ENCODE results near the gene TUBB4A.

DNA sequence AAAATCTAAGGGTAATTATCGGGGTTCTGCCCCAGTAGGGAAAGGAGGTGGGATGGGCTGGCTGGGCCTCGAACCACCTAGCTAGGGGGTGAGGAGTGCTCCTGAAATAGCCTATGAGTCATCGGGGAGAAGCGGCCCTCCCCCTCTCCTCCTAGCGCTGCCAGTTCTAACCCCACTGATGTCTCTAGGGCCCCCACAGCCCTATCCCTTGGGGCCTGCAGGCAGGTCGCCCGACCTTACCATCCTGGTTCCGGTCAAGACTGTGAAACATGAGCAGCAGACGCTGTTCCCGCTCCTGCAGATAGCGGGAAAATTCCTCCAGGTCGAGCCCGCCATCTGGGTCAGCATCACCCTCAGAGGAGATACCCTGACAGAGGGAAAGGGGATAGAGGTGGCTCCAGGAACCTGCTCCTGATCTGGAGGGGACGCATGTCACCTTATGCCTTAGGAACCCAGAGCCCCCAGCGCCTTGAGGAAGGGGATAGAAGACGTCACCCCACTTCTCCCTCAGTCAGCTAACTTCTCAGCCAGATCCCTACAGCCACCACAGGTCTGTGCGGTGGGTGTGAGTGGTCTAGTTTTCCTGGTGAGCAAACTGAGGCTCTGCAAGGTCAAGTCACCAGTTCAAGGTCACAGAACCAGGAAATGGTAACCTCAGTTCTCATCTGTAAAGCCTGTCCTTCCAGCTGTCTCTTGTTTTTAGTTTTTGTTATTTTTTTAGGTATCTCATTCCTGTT is 44.0 kb downstream of the TUBB4A start:
- no peak for TF ChIP-seq CTCF (IDR thresholded peaks at IDR 0.05)
- TF ChIP-seq POLR2A (IDR thresholded peaks at IDR 0.05), result no peak

Measured in right lobe of liver (tissue), 4 donors.